C4-2B (cell line): ENCODE data around the gene ITPKB.

Experiments used
- ZFX ChIP-seq: fragments of 450-650 bp; IDR thresholded peaks from 2 replicates; pipeline ENCODE4 v1.6.1; 2017
- TF ChIP-seq, protein P1 (sequence below): fragments of 450-650 bp; conservative IDR thresholded peaks from 2 replicates; pipeline ENCODE4 v1.5.1; 2017; ENCODE audit warnings: mild to moderate bottlenecking

DNA sequence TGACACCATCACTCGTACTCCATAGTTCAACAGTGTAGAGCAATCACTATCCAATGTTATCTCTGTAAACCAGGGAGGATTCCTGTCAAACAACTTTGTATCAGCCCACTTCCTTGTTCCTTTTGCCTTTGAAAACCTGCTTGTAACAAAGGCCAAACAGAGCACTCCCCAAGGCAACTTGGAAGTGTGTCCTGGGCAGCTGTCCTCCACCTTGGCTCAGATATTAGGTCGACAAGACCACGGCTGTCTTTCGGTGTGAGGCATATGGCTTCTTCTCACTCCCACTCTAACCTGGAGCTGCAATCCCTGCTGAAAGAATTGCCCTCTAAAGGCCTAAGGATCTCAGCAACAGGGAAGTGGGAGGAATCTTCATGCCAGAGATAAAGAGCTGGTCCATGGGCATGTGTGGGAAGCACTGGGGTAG lies 66.7 kb downstream of the ITPKB start:
- TF ChIP-seq, protein P1, sequence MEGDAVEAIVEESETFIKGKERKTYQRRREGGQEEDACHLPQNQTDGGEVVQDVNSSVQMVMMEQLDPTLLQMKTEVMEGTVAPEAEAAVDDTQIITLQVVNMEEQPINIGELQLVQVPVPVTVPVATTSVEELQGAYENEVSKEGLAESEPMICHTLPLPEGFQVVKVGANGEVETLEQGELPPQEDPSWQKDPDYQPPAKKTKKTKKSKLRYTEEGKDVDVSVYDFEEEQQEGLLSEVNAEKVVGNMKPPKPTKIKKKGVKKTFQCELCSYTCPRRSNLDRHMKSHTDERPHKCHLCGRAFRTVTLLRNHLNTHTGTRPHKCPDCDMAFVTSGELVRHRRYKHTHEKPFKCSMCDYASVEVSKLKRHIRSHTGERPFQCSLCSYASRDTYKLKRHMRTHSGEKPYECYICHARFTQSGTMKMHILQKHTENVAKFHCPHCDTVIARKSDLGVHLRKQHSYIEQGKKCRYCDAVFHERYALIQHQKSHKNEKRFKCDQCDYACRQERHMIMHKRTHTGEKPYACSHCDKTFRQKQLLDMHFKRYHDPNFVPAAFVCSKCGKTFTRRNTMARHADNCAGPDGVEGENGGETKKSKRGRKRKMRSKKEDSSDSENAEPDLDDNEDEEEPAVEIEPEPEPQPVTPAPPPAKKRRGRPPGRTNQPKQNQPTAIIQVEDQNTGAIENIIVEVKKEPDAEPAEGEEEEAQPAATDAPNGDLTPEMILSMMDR: no peak
- TF ChIP-seq ZFX: peak; percentile 13; the same call in 1 of the 2 replicates
